Activated CD8-positive, alpha-beta memory T cell treated with anti-CD3 and anti-CD28 coated beads, Interleukin-2, amount 10 ng/mL, durations not matched to agents 7 days and 5 days (primary cell): ENCODE data around the gene MCTP2. TPM values are rescaled to one million over a fixed set of nuclear protein-coding genes. Genes with fewer than 3 reads are reported as not detected.

Experiments
- ATAC-seq: fragments of 150-1000 bp; cut with Tn5 transposase; one replicate; pipeline ENCODE4 v1.10.0; 2021; ENCODE audit warnings: moderate library complexity
- CTCF ChIA-PET: fragments of 350-600 bp; sonication (Branson Sonifier 250); formaldehyde crosslinking; loops from one replicate; lab custom pipeline; 2021; ENCODE audit warnings: antibody characterized with exemption; lab: Charles Lee
- DNase-seq: peaks from one replicate; pipeline ENCODE4 v3.0.0-alpha.2; 2020
- H3K27ac Mint-ChIP-seq: one replicate; pipeline ENCODE4 v1.8.0; 2021; ENCODE audit warnings: mild to moderate bottlenecking, mixed read lengths
- H3K27me3 Mint-ChIP-seq: one replicate; pipeline ENCODE4 v1.8.0; 2021; ENCODE audit warnings: mixed read lengths
- H3K36me3 Mint-ChIP-seq: one replicate; pipeline ENCODE4 v1.8.0; 2021; ENCODE audit warnings: mild to moderate bottlenecking, mixed read lengths
- H3K4me1 Mint-ChIP-seq: one replicate; pipeline ENCODE4 v1.8.0; 2021; ENCODE audit warnings: mixed read lengths
- H3K4me3 Mint-ChIP-seq: one replicate; pipeline ENCODE4 v1.8.0; 2021; ENCODE audit warnings: mild to moderate bottlenecking, moderate library complexity, mixed read lengths
- H3K9me3 Mint-ChIP-seq: one replicate; pipeline ENCODE4 v1.8.0; 2022; ENCODE audit warnings: low read depth, mixed read lengths
- total RNA-seq, 2 experiments: library from RNA; stranded (reverse); gene quantifications; one replicate each; pipeline ENCODE4 v1.2.3, GENCODE V29; 2021

The MCTP2 gene
- total RNA-seq, 2 experiments from 2014 or later = 67.2 to 83.8 TPM

DNA sequence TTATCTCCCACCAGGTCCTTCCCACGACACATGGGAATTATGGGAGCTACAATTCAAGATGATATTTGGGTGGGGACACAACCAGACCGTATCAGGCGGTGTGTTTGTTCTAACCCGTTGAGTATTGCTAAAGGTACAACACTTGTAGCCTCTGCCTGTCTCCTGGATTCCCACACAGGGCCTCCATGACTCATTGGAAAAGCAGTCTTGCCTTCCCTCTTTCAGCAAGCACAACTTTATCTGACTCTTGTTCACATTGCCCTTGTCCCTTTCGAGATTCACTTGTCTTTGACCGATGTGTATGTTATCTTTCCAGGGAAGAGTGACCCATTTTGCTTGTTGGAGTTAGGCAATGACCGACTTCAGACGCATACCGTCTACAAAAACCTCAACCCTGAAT is 152.3 kb downstream of the MCTP2 start:
- CTCF ChIA-PET = no interaction called here
- H3K36me3 Mint-ChIP-seq = peaks cover 41% of the 10 kb centered on the region
- H3K9me3 Mint-ChIP-seq = no peaks in the 10 kb centered on the region
- H3K4me3 Mint-ChIP-seq = no peak overlapping the region
- H3K4me1 Mint-ChIP-seq = peaks cover 19% of the 10 kb centered on the region
- DNase-seq (no peak), ATAC-seq (no peak)
- no peak overlapping the region for H3K27ac Mint-ChIP-seq
- H3K27me3 Mint-ChIP-seq = no peaks in the 10 kb centered on the region

DNA sequence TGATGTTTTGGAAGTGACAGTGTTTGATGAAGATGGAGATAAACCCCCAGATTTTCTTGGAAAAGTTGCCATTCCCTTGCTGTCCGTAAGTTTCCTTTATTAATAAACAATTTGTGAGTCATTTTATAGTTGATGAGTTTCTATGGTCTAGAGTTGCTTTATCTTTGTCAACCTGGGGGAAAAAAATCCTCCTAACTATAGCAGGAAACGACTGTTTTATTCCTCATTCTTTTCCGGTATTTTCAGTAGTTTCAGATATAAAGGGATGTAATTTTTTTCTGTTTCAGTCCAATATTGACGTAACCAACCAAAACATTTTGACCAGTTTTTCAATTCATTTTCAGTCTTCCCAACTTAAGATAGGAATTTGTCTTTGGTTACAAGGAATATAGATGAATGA is 154.1 kb downstream of the MCTP2 start:
- no peak for ATAC-seq
- Mint-ChIP-seq H3K36me3 (peaks cover 46% of the 10 kb centered on the region), H3K9me3 (no peaks in the 10 kb centered on the region), H3K27me3 (no peaks in the 10 kb centered on the region), H3K4me1 (peaks cover 27% of the 10 kb centered on the region), H3K27ac (no peak overlapping the region), H3K4me3 (no peak overlapping the region)
- CTCF ChIA-PET = no interaction called here
- DNase-seq = no peak

DNA sequence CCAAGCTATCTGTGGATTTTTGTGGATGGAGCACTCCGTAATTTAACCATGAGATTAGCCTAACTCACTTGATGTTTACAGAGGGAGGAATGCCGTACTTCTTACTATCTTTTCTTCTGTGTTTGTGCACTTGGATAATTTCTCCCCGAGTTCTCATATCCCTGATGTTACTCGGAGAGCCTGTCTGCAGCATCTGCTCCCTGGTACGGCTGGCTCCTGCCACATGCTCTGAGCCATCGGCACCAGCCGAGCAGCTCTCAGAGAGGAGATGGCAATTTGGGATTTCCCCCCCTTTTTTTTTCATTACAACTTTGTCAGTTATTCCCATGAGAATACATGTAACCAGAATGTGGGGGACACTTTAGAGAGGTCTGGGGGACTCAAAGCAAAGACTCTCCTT is 155.0 kb downstream of the MCTP2 start:
- Mint-ChIP-seq H3K27me3 (no peaks in the 10 kb centered on the region), H3K9me3 (no peaks in the 10 kb centered on the region), H3K4me1 (peaks cover 27% of the 10 kb centered on the region), H3K36me3 (peaks cover 47% of the 10 kb centered on the region), H3K27ac (no peak overlapping the region), H3K4me3 (no peak overlapping the region)
- DNase-seq = no peak
- ATAC-seq = no peak
- CTCF ChIA-PET = no interaction called here

DNA sequence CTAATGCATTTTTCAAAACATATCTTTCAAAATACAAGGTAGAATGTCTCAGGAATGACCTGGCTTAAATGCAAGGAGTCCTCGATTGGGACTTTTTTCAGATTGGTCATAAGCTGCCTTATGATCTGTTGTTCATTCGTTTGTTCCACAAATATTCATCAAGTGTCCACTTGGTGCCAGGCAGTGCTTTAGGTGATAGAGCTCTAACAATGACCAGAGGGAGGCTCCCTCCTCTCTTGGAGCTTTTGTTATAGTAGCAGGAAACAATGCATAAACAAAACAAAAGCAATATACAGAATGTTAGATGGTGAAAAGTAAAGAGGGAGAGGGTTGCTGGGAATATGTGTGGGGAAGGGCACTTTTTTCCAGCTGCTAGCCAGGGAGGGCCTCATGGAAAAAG is 156.1 kb downstream of the MCTP2 start:
- Mint-ChIP-seq H3K27ac (peak overlapping the region; percentile 75), H3K4me1 (peaks cover 27% of the 10 kb centered on the region), H3K36me3 (peaks cover 47% of the 10 kb centered on the region), H3K9me3 (no peaks in the 10 kb centered on the region), H3K4me3 (peak overlapping the region; percentile 2), H3K27me3 (no peaks in the 10 kb centered on the region)
- CTCF ChIA-PET = interaction anchor here (0.7 to 1.4 kb wide), 4 partner anchors 17 to 268 kb away, joined by 3 read pairs; no protein-coding TSS in a partner anchor
- ATAC-seq (no peak), DNase-seq (no peak)

DNA sequence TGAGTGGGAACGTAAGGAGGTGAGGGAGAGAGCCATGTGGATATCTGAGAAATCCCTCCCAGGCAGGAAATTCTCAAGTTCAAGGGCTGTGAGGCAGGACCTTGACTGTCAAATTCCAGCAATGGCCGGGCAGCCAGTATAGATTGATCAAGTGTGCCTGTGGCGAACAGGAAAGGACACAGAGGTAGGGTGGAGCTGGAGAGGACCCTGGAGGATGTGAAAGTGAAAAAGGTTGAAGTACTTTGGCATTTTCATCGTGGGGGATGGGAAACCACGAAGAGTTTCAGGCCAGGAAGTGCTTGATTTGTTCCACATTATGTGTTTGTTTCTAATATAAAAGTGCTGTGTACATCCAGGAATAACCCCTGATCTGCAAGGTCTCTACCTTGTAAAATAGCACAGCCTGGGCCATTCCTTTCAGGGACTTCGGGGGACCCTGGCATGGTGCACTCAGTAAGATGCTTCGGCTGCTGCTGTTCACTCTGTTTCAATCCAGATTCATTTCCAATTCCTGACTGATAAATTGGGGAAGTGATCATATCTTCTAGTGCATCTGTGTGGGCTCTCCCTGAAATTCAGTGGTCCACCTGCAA is 156.6 kb downstream of the MCTP2 start:
- CTCF ChIA-PET = interaction anchor here (0.7 to 1.4 kb wide), 4 partner anchors 18 to 268 kb away, joined by 3 read pairs; no protein-coding TSS in a partner anchor
- ATAC-seq (peak; percentile 78), DNase-seq (peak; percentile 65)
- Mint-ChIP-seq H3K4me3 (peak overlapping the region; percentile 2), H3K27me3 (no peaks in the 10 kb centered on the region), H3K27ac (peak overlapping the region; percentile 75), H3K4me1 (peaks cover 27% of the 10 kb centered on the region), H3K9me3 (no peaks in the 10 kb centered on the region), H3K36me3 (peaks cover 45% of the 10 kb centered on the region)

DNA sequence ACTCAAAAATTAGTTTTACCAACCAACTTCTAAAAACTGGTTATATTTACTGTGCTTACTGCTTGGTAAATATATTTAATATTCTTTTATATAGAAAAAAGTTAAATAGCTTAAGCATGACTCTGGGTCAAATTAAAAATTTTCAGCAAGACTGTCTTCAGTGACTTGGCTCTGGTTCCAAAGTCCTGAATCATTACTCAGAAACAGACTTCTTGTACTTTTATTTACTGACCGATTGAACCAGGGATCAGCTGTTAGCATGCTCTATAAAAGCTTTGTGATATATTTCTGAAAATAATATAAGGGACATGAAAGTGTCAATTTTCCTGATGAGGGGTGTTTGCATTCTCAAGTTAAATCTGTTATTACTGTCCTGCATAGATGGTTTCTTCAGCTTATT is 164.3 kb downstream of the MCTP2 start:
- CTCF ChIA-PET = interaction anchor here (1.8 kb wide), 1 partner anchor 17 kb away, joined by 4 read pairs; no protein-coding TSS in a partner anchor
- Mint-ChIP-seq H3K4me1 (no peaks in the 10 kb centered on the region), H3K27me3 (no peaks in the 10 kb centered on the region), H3K36me3 (peaks cover 37% of the 10 kb centered on the region), H3K4me3 (no peak overlapping the region), H3K9me3 (no peaks in the 10 kb centered on the region), H3K27ac (no peak overlapping the region)
- ATAC-seq (no peak), DNase-seq (no peak)

DNA sequence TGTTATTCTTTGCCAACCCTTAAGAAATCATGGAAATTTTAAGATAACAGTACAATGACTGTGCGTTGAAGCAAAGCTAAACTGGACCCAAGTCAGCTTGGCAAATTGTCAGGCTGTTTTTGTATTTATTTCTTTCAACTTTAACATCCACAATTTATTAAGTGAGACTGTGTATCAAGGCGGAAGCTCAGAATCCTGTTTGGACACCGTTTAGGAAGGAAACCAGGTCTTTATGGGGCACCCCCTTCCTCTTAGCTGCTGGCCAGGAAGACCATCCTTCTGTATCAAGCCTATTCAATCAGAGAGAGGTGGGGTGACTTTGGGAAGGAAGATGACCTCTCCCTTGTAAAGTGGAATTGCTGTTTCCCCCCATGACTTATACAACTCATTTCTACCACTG is 166.0 kb downstream of the MCTP2 start:
- Mint-ChIP-seq H3K9me3 (no peaks in the 10 kb centered on the region), H3K27me3 (no peaks in the 10 kb centered on the region), H3K4me3 (no peak overlapping the region), H3K4me1 (no peaks in the 10 kb centered on the region), H3K27ac (no peak overlapping the region), H3K36me3 (peaks cover 38% of the 10 kb centered on the region)
- no peak for DNase-seq
- CTCF ChIA-PET = no interaction called here
- no peak for ATAC-seq

DNA sequence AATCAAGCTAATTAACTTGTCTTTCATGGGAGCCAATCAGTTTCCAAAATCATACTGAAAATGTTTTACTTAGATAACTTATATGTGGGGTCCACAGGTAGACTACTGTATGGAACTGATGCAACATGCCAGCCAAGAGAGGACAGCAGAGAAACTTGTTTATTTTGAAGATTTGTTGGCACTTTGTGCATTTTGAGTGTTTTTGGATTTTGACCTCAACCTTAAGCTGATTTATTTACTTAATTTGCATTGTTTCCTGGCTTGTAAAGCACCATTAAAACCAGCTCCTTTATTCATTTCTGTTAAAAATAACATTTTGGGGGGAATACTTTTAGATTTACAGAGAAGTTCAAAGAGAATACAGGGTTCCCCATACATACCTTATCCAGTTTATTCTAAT is 166.6 kb downstream of the MCTP2 start:
- no peak overlapping the region for H3K27ac Mint-ChIP-seq
- no peaks in the 10 kb centered on the region for H3K4me1 Mint-ChIP-seq
- H3K27me3 Mint-ChIP-seq = no peaks in the 10 kb centered on the region
- DNase-seq = no peak
- H3K9me3 Mint-ChIP-seq = no peaks in the 10 kb centered on the region
- peaks cover 43% of the 10 kb centered on the region for H3K36me3 Mint-ChIP-seq
- CTCF ChIA-PET = interaction anchor here (1.0 kb wide), 1 partner anchor 233 kb away, joined by 4 read pairs; no protein-coding TSS in a partner anchor
- ATAC-seq = no peak
- H3K4me3 Mint-ChIP-seq = no peak overlapping the region

DNA sequence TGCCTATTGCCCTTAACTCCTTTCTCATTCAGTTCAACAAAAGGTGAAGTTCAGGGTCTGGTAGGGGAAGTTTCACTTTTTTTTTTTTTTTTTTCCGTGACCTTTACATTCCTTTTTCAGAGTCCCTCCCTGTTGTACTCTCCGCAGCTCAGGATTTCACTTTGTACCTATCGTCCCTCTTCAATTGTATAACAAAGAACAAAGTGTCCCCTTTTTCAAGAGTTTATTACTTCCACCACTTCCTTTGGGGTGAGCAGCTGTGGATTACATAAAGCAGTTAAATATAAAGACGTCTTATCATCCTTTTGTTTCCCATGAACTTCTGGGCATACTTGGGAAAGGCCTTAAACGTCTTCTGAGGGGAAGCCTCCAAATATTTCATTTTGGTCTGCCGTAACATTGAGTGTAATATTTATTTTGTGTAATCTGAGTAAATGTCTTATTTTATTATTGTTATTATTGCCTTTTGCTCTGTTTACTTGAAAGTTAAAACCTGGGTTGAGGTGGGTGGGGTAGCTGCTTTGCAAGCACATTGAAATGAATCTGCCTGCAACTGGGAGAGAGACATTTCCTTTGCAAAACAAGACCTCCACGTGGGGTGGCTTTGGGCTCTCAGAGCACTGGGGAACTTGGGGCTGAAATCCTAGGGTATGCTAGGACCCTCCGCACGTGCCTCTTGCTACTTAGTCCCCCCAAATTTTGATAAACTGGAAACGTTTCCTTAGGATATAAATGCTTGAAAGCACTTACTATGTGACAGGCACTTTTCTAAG is 169.4 kb downstream of the MCTP2 start:
- Mint-ChIP-seq H3K4me3 (no peak overlapping the region), H3K27ac (no peak overlapping the region), H3K27me3 (no peaks in the 10 kb centered on the region), H3K9me3 (no peaks in the 10 kb centered on the region), H3K4me1 (no peaks in the 10 kb centered on the region), H3K36me3 (peaks cover 55% of the 10 kb centered on the region)
- CTCF ChIA-PET = interaction anchor here (1.7 kb wide), 1 partner anchor 13 kb away, joined by 5 read pairs; no protein-coding TSS in a partner anchor
- ATAC-seq (no peak), DNase-seq (no peak)

DNA sequence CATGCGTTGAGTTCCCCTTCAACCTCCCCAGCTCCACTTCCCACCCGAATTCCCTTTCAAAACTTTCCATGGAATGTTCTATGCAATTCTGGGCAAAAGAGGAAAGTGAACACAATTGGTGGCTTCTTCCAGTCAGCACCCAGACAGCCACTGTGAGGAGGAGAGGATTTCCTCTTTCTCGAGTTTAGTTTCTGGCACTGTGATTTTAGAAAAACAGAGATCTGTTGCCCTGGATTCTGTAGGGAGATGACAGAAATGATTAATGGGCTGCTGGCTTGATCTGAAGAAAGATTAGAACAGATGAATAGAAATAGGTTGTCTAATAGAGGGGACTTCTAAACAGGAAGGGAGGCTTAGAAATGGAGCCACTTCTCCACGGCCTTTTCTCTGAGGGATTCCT is 172.0 kb downstream of the MCTP2 start:
- Mint-ChIP-seq H3K4me3 (no peak overlapping the region), H3K36me3 (peaks cover 55% of the 10 kb centered on the region), H3K9me3 (no peaks in the 10 kb centered on the region), H3K4me1 (no peaks in the 10 kb centered on the region), H3K27ac (no peak overlapping the region), H3K27me3 (no peaks in the 10 kb centered on the region)
- no peak for DNase-seq
- CTCF ChIA-PET = no interaction called here
- ATAC-seq = no peak

DNA sequence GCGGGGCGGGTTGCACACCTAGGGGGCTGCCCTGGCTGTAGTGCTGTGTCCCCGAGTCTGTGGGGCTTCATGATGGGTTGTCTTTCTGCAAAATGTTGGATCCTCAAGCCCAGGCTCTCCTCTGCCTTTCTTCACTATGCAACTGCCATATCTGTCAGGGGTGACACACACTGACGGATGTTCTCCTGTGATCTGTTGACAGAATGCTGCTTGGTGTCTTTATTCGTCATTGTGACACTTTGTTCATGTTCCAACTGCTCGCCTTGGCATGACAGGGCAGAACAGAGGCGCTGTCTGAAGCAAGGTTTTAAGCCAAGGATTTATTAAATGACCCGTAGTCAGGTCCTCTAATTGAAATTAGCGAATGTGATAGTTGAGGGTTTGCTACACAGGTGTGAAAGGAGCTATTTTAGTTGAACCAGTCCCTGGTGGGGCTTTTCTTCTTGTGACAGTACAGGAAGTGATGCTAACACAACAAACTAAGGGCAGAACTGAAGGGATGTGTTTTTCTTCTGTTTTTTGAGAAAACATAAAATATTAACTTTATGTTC is 173.4 kb downstream of the MCTP2 start:
- DNase-seq (no peak), ATAC-seq (no peak)
- CTCF ChIA-PET = no interaction called here
- H3K9me3 Mint-ChIP-seq = no peaks in the 10 kb centered on the region
- H3K36me3 Mint-ChIP-seq = peaks cover 48% of the 10 kb centered on the region
- H3K4me1 Mint-ChIP-seq = no peaks in the 10 kb centered on the region
- no peaks in the 10 kb centered on the region for H3K27me3 Mint-ChIP-seq
- H3K4me3 Mint-ChIP-seq = no peak overlapping the region
- H3K27ac Mint-ChIP-seq = no peak overlapping the region

DNA sequence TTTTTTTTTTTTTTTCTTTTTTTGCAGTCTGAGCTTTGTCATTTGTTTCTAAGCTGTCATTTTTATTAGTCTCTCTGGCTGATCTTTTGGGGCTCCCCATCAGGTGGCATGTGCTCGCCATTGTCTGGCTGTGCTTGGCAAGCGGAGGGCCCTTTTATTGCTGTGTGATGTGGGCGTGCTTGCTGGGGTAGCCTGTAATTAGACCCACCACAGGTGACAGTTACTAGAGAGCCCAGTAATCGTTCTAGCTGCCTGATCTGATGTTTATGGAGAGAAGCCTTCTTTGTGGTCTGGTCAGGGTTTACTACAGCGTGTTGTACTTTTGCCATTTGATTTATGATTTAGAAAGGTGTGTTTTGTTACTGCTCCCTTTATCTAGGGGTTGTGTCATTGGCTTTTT is 179.9 kb downstream of the MCTP2 start:
- ATAC-seq (no peak), DNase-seq (no peak)
- Mint-ChIP-seq H3K4me3 (no peak overlapping the region), H3K36me3 (peaks cover 20% of the 10 kb centered on the region), H3K27me3 (no peaks in the 10 kb centered on the region), H3K27ac (no peak overlapping the region), H3K9me3 (no peaks in the 10 kb centered on the region), H3K4me1 (peaks cover 2% of the 10 kb centered on the region)
- CTCF ChIA-PET = interaction anchor here (0.9 to 2.0 kb wide), 2 partner anchors 12 to 15 kb away, joined by 3 to 4 read pairs; no protein-coding TSS in a partner anchor

DNA sequence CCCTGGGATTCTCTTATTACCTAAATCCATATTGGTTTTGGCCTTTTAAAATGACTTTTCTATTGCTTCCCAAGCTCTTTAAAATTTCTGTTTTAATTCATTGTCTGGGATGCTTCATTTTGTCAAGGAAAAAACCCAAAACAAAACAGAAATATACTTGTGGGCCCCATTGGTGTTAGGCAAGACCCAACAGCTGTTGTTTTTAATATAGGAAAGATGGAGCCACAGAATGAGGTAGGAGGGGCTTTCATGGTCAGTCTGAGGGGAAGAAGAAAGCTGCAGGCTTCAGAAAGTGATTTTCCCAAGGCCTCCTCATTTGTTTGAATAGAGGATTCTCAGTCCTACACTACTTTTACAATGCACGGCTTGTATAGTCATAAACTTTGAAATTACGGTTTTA is 180.5 kb downstream of the MCTP2 start:
- Mint-ChIP-seq H3K4me3 (no peak overlapping the region), H3K36me3 (peaks cover 21% of the 10 kb centered on the region), H3K27me3 (no peaks in the 10 kb centered on the region), H3K4me1 (peaks cover 2% of the 10 kb centered on the region), H3K9me3 (no peaks in the 10 kb centered on the region), H3K27ac (no peak overlapping the region)
- no peak for ATAC-seq
- CTCF ChIA-PET = interaction anchor here (0.9 to 2.4 kb wide), 3 partner anchors 12 to 248 kb away, joined by 3 to 11 read pairs (median 4); no protein-coding TSS in a partner anchor
- no peak for DNase-seq
